Cardiac muscle cell (in vitro differentiated cells and primary cell): ENCODE measurements around the gene AP1G2. TPM values are rescaled to one million over a fixed set of nuclear protein-coding genes. Genes with fewer than 3 reads are reported as not detected.
A peak's percentile ranks its signal among the peaks of the same experiment; 100 is the strongest.

ENCODE experiments used
- DNase-seq, 2 donors: peaks; one replicate each; pipeline versions ENCODE4 v3.0.0 to v3.0.0-alpha.2; 2010 to 2017; ENCODE audit warnings: low read depth in 1 of 2, low spot score in 1 of 2
- H3K27ac ChIP-seq: fragments of 200-600 bp; sonication (generic); 2 replicates; pipeline ENCODE4 v1.5.1; 2016
- H3K27me3 ChIP-seq: fragments of 200-600 bp; sonication (generic); 2 replicates; pipeline ENCODE4 v1.6.0; 2016; ENCODE audit warnings: control low read depth
- H3K36me3 ChIP-seq: fragments of 200-600 bp; sonication (generic); 2 replicates; pipeline ENCODE4 v1.5.1; 2016; ENCODE audit warnings: control low read depth
- H3K4me1 ChIP-seq: fragments of 200-600 bp; sonication (generic); 2 replicates; pipeline ENCODE4 v1.8.1; 2017; ENCODE audit warnings: low read depth, mild to moderate bottlenecking, mixed run types
- H3K4me3 ChIP-seq: fragments of 200-600 bp; sonication (generic); 2 replicates; pipeline ENCODE4 v1.5.1; 2016; ENCODE audit warnings: mild to moderate bottlenecking
- H3K9me3 ChIP-seq: fragments of 200-600 bp; sonication (generic); 2 replicates; pipeline ENCODE4 v1.5.1; 2017; ENCODE audit warnings: low read depth, mild to moderate bottlenecking, control low read depth
- CTCF ChIP-seq: IDR thresholded peaks from 2 replicates; pipeline ENCODE4 v1.5.1; 2012; ENCODE audit warnings: low read depth, mild to moderate bottlenecking, low read length
- polyA plus RNA-seq: library from polyadenylated mRNA; unstranded; fragments of >200 nt; fragmentation: Nextera tagmentation; extraction: Ambion mirVana; gene quantifications from 2 replicates; pipeline ENCODE4 v1.2.1, GENCODE V29; 2016
- total RNA-seq: library from RNA; depleted of rRNA; stranded (reverse); fragments of >200 nt; gene quantifications from 2 replicates; pipeline ENCODE4 v1.2.3, GENCODE V29; 2016

AP1G2 gene
- total and polyA plus RNA-seq, 2 experiments from 2014 or later, result 123 to 141 TPM

GRCh38 chr14:23533652-23534435 is 33.7 kb downstream of the AP1G2 start:
- Histone ChIP-seq H3K4me1 (peaks cover 4% of the 10 kb centered on the region), H3K27me3 (no peaks in the 10 kb centered on the region), H3K9me3 (no peaks in the 10 kb centered on the region), H3K27ac (no peak overlapping the region), H3K4me3 (no peak overlapping the region), H3K36me3 (no peaks in the 10 kb centered on the region)
- TF ChIP-seq CTCF, result no peak
- DNase-seq, result no peak

GRCh38 chr14:23532658-23533057 is 34.9 kb downstream of the AP1G2 start:
- H3K36me3 ChIP-seq, result no peaks in the 10 kb centered on the region
- no peaks in the 10 kb centered on the region for H3K27me3 ChIP-seq
- no peaks in the 10 kb centered on the region for H3K4me1 ChIP-seq
- TF ChIP-seq CTCF, result no peak
- H3K9me3 ChIP-seq, result no peaks in the 10 kb centered on the region
- no peak for DNase-seq
- H3K4me3 ChIP-seq, result no peak overlapping the region
- H3K27ac ChIP-seq, result no peak overlapping the region

- Histone ChIP-seq H3K27ac (no peak overlapping the region), H3K9me3 (no peaks in the 10 kb centered on the region), H3K36me3 (no peaks in the 10 kb centered on the region), H3K4me1 (no peaks in the 10 kb centered on the region), H3K4me3 (no peak overlapping the region), H3K27me3 (no peaks in the 10 kb centered on the region)
- no peak for DNase-seq
- TF ChIP-seq CTCF, result no peak
Observed at GRCh38 chr14:23531391-23531790, 36.2 kb downstream of the AP1G2 start.

- Histone ChIP-seq H3K4me1 (no peaks in the 10 kb centered on the region), H3K27me3 (no peaks in the 10 kb centered on the region), H3K36me3 (no peaks in the 10 kb centered on the region), H3K4me3 (no peak overlapping the region), H3K27ac (no peak overlapping the region), H3K9me3 (no peaks in the 10 kb centered on the region)
- no peak for TF ChIP-seq CTCF
- DNase-seq, result peak in 1 of 2 donors; percentile 23
Observed at GRCh38 chr14:23530375-23531055, 37.1 kb downstream of the AP1G2 start.

- no peak for TF ChIP-seq CTCF
Observed at GRCh38 chr14:23529016-23529415, 38.6 kb downstream of the AP1G2 start.

More at GRCh38 chr14:23529016-23529415, 38.6 kb downstream of the AP1G2 start:
- Histone ChIP-seq H3K4me3 (no peak overlapping the region), H3K9me3 (no peaks in the 10 kb centered on the region), H3K27me3 (no peaks in the 10 kb centered on the region), H3K4me1 (no peaks in the 10 kb centered on the region), H3K36me3 (no peaks in the 10 kb centered on the region), H3K27ac (no peak overlapping the region)
- no peak for DNase-seq
